Naive B cell (primary cell): ENCODE data around the gene FEM1C. TPM values are rescaled to one million over a fixed set of nuclear protein-coding genes. Genes with fewer than 3 reads are reported as not detected.
A peak's percentile ranks its signal among the peaks of the same experiment; 100 is the strongest.

Experiments
- ATAC-seq, 2 donors: fragments of 150-1000 bp; cut with Tn5 transposase; 2 replicates each; pipeline ENCODE4 v1.10.0; 2021; ENCODE audit warnings: low read depth in 2 of 2, mild to moderate bottlenecking in 2 of 2, moderate library complexity in 2 of 2
- DNase-seq: peaks from one replicate; pipeline ENCODE4 v3.0.0; 2022
- H3K27ac Mint-ChIP-seq, 6 donors: one replicate each; pipeline ENCODE4 v1.8.0; 2020 to 2022; ENCODE audit warnings: mild to moderate bottlenecking in 6 of 6, mixed read lengths in 6 of 6, moderate library complexity in 5 of 6, inconsistent platforms in 2 of 6
- H3K27me3 Mint-ChIP-seq, 3 donors: one replicate each; pipeline ENCODE4 v1.8.0; 2021 to 2022; ENCODE audit warnings: mixed read lengths in 3 of 3, mild to moderate bottlenecking in 1 of 3
- H3K36me3 Mint-ChIP-seq, 2 donors: one replicate each; pipeline ENCODE4 v1.8.0; 2020 to 2022; ENCODE audit warnings: mixed read lengths in 2 of 2, inconsistent platforms in 1 of 2, mild to moderate bottlenecking in 1 of 2
- H3K4me1 Mint-ChIP-seq, 3 donors: one replicate each; pipeline ENCODE4 v1.8.0; 2020 to 2022; ENCODE audit warnings: mixed read lengths in 3 of 3, inconsistent platforms in 1 of 3, mild to moderate bottlenecking in 1 of 3, moderate library complexity in 1 of 3
- H3K4me3 Mint-ChIP-seq, 8 donors: one replicate each; pipeline ENCODE4 v1.8.0; 2020 to 2022; ENCODE audit warnings: mild to moderate bottlenecking in 8 of 8, mixed read lengths in 8 of 8, moderate library complexity in 8 of 8, inconsistent platforms in 2 of 8
- H3K9me3 Mint-ChIP-seq, 7 donors: one replicate each; pipeline ENCODE4 v1.8.0; 2020 to 2022; ENCODE audit warnings: mixed read lengths in 7 of 7, mild to moderate bottlenecking in 5 of 7, inconsistent platforms in 2 of 7, moderate library complexity in 1 of 7
- polyA plus RNA-seq, 6 donors: library from polyadenylated mRNA; unstranded; fragments of 300-500 nt; fragmentation: Illumina TruSeq; gene quantifications; one replicate each; pipeline ENCODE4 v1.2.3, GENCODE V29; 2021; ENCODE audit warnings: low read depth in 6 of 6

The FEM1C gene, protein sequence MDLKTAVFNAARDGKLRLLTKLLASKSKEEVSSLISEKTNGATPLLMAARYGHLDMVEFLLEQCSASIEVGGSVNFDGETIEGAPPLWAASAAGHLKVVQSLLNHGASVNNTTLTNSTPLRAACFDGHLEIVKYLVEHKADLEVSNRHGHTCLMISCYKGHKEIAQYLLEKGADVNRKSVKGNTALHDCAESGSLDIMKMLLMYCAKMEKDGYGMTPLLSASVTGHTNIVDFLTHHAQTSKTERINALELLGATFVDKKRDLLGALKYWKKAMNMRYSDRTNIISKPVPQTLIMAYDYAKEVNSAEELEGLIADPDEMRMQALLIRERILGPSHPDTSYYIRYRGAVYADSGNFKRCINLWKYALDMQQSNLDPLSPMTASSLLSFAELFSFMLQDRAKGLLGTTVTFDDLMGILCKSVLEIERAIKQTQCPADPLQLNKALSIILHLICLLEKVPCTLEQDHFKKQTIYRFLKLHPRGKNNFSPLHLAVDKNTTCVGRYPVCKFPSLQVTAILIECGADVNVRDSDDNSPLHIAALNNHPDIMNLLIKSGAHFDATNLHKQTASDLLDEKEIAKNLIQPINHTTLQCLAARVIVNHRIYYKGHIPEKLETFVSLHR
- polyA plus RNA-seq, result 1 to 10 TPM in 5 of 6 donors, not detected in 1; 1.2 to 2.7 (median 1.6) TPM

DNA sequence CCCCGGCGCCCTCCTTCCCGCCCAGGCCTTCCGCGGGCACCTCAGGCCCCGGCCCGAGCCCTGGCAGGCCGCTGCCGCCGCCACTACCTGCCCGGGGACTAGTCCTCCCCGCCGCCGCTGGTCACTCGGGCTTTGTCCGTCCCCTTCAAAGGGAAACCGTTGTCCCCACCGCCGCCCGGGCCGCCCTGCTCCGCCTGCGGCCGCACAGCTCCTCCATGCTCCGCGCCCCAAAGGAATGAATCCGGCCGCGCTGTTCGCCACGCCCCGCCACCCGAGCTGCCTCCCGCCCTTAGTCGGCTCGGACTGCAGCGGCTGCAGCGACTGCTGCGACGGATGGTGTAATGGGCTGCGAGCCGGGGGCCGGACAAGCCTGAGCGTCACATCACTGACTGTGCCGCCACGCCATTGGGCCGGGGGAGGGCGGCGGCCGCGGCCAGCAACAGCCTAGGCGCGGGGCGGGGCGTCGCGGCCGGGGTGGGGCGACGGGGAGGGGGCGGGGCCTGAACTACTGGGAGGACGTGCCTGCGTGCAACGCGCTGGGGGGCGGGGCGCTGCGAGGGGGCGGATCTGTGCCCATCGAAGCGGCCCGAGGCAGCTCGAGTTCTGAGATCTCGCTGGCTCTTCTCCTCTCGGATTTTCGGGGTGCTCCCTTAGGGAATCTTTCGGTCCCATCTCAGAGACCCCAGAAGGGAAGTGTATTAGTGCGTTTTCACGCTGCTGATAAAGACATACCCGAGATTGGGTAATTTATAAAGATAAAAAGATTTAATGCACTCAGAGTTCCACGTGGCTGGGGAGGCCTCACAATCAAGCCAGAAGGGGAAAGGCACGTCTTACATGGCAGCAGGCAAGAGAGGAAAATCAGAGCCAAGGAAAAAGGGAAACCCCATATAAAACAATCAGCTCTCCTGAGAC lies at the start of gene FEM1C:
Gene FEM1C, minus strand, starts transcription at position 340 of the 915 bp plus-strand sequence. CDS start 1,282 bp downstream, outside the sequence.
- Mint-ChIP-seq H3K9me3 (peaks cover 0 to 14% (median 8%) of the 10 kb centered on the region in 7 donors), H3K27me3 (no peaks in the 10 kb centered on the region), H3K36me3 (peaks cover 5 to 10% of the 10 kb centered on the region in 2 donors), H3K4me3 (peak within 1 kb of the TSS; percentile 97 to 99 (median 98)), H3K27ac (peak within 1 kb of the TSS; percentile 97 to 99 (median 98)), H3K4me1 (peaks cover 33 to 45% (median 42%) of the 10 kb centered on the region in 3 donors)
- DNase-seq, result peak; percentile 91
- peak; percentile 87 to 91 for ATAC-seq

DNA sequence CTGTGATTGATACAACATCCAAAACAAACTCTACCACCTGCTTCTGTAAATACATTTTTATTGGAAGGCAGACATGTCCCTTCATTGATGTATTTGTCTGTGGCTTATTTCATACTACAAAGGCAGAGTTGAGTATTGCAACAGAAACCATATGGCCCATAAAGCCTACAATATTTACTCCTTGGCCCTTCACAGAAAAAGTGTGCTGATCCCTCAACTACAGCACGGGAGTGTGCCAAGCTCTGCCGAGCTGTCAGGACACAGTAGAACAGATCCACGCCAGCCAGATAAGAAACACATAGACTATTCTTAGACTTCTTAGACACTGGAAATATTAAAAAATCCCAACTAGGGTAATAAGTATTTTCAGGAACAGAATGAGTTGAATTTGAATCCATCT lies 44.5 kb upstream of the FEM1C start:
- Mint-ChIP-seq H3K4me3 (no peak overlapping the region), H3K27ac (peak overlapping the region in 1 of 6 donors; percentile 26), H3K4me1 (no peaks in the 10 kb centered on the region), H3K9me3 (no peaks in the 10 kb centered on the region), H3K36me3 (peaks cover 0 to 16% of the 10 kb centered on the region in 2 donors), H3K27me3 (no peaks in the 10 kb centered on the region)
- no peak for DNase-seq
- no peak for ATAC-seq

DNA sequence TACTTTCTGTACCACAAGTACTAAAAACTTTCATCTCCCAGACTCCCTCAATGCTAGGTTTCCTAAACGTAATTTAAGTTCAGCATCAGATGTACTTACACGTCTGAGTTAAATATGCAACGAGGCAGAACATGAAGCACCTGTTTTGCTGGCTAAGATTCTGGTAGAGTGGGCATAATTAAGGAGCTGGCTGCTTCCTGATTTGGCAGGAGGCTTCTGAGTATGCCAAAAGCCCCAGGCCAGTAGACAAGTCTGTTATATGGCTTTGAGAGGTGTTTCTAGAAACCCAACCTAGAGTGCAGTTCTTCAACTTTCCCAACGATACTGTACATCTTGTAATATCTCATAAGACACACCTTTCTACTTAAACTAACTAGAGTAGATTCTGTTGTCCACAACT lies 44.1 kb upstream of the FEM1C start:
- no peak for ATAC-seq
- Mint-ChIP-seq H3K27me3 (no peaks in the 10 kb centered on the region), H3K4me3 (no peak overlapping the region), H3K4me1 (no peaks in the 10 kb centered on the region), H3K36me3 (peaks cover 0 to 15% of the 10 kb centered on the region in 2 donors), H3K9me3 (no peaks in the 10 kb centered on the region), H3K27ac (no peak overlapping the region)
- DNase-seq, result no peak

DNA sequence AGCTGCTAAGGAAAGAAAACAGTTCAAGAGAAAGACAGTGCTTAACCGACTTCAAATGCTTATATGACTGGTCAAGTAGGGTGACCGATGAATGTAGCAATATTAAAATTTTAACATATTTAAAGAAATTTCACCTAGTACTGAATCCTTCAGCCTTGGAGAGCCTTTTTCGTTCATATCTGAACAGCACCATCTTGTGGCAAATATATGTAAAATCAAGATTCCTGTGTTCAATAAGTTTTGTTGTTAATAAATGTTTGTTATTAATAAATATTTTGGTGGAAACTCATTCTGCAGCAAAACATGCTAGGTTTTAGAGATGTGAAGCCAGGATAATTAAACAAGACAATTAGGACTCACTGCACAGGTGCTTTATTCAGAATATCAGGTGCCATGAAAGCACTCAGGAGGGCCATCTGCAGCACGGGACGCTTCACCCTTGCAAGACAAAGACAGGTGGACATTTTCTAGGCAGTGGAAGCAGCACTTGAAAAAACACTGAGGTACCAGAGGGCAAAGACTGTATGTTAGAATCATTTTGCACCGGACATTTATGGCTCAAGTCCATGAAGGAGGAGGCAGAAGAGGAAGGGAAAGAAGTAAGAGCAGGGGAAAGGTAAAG lies 42.1 kb upstream of the FEM1C start:
- DNase-seq (peak; percentile 22), ATAC-seq (no peak)

DNA sequence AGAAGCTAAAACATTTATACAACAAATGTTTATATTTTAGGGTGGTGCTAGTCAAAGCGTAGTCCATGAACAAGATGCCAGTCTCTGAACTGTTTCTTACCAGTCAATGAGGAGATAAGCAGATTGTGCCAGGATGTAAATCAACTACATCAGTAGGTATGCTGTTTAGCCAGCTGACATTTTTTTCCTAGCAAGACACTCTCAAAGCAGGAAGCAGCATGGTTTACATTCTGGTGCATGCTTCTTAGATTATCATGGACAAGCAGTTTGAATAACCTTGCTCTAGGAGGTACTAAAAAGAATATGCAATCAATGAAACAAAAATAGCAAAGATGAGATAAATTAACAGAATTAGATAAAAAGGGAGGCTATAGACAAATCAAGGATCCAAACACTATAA lies 40.7 kb upstream of the FEM1C start:
- no peak for ATAC-seq
- peaks cover 0 to 7% (median under 1%) of the 10 kb centered on the region in 3 donors for H3K4me1 Mint-ChIP-seq
- peaks cover 8 to 10% of the 10 kb centered on the region in 2 donors for H3K36me3 Mint-ChIP-seq
- H3K9me3 Mint-ChIP-seq, result peaks cover 0 to 2% (median 0%) of the 10 kb centered on the region in 7 donors
- H3K4me3 Mint-ChIP-seq, result no peak overlapping the region
- H3K27ac Mint-ChIP-seq, result no peak overlapping the region
- H3K27me3 Mint-ChIP-seq, result no peaks in the 10 kb centered on the region
- DNase-seq, result no peak

More for the DNA sequence above, 42.1 kb upstream of the FEM1C start:
- Mint-ChIP-seq H3K36me3 (peaks cover 0 to 7% of the 10 kb centered on the region in 2 donors), H3K27ac (no peak overlapping the region), H3K9me3 (no peaks in the 10 kb centered on the region), H3K4me1 (no peaks in the 10 kb centered on the region), H3K4me3 (no peak overlapping the region), H3K27me3 (no peaks in the 10 kb centered on the region)

DNA sequence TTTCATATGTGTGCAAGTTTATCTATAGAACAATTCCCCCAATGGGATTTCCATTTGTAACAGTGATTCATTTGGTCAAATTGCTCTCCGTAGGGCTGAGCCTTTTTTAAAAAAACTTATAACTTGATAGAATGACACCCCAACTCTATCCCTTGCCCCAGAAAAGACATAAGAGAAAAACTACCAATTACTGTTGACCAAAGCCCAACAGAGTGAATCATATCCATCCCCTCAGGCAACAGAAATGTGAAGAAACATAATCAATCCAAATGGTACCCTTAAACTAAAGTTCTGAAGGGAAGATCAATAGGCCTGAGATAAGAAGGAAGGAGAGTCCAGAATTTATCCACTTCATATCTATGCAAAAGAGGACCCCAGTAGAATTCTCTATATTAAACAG lies 39.9 kb upstream of the FEM1C start:
- Mint-ChIP-seq H3K36me3 (peaks cover 8 to 10% of the 10 kb centered on the region in 2 donors), H3K27me3 (no peaks in the 10 kb centered on the region), H3K9me3 (peaks cover 0 to 2% (median 0%) of the 10 kb centered on the region in 7 donors), H3K27ac (no peak overlapping the region), H3K4me1 (peaks cover 5 to 11% (median 8%) of the 10 kb centered on the region in 3 donors), H3K4me3 (no peak overlapping the region)
- ATAC-seq, result no peak
- no peak for DNase-seq

DNA sequence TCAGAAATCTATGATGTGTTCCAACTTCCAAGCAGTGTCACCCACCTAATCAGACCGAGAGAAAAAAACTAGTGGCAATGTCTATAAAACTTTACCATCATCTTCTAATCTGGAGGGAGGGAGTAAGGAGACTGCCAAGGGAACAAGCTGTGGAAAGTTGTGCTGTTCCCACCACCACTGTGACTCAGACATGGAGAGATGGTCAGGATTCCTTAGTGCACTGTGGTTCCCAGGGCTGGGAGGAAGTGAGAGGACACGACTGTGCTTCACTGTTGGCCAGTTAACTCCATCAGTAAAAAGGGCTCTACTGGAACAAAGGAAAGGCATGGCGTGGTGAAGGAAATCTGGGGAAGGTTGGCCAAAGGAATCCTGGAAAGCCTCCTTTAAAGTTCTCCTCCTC lies 38.9 kb upstream of the FEM1C start:
- DNase-seq (no peak), ATAC-seq (no peak)
- Mint-ChIP-seq H3K4me1 (peaks cover 9 to 18% (median 15%) of the 10 kb centered on the region in 3 donors), H3K27me3 (no peaks in the 10 kb centered on the region), H3K4me3 (no peak overlapping the region), H3K9me3 (peaks cover 0 to 2% (median 0%) of the 10 kb centered on the region in 7 donors), H3K36me3 (peaks cover 8 to 10% of the 10 kb centered on the region in 2 donors), H3K27ac (no peak overlapping the region)

DNA sequence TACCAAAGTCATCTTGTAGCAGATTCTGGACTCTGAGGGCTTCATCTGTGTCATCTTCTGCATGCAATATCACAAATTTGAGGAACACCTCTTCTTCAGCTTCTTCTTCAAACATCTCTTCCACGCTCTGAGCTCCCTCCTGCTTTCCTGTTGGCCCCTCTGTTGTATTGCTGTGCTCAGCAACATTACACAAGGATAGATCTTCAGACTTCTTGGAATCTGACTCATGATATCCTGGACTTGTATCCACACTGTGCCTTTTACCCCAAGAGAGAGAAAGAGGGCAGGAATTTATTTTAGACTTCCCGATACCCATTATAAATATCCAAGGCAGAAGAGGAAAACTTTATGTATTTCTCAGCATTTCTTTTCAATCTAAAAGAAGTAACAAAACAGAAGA lies 36.4 kb upstream of the FEM1C start:
- H3K27ac Mint-ChIP-seq, result no peak overlapping the region
- peaks cover 10 to 19% (median 15%) of the 10 kb centered on the region in 3 donors for H3K4me1 Mint-ChIP-seq

DNA sequence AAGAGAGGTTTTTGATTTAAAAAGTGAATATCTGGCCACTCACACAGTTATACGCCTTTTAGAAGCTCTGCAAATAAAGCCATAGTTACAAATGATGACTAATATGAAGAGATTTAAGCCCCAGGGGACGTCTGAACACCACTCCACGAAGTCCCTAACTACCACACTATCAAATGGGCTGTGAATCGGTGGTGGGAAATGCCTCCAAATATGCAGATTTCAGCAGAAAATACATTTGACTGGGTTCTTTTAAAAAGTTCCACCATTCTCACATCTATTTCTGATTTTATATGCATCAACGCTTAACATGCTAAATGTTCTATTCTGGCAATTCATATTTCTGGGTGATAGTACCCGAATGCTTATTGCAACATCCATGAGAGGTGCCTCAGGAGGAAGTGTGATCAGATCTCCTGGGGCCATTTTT lies 35.2 kb upstream of the FEM1C start:
- Mint-ChIP-seq H3K27me3 (no peaks in the 10 kb centered on the region), H3K36me3 (peaks cover 8 to 10% of the 10 kb centered on the region in 2 donors), H3K9me3 (peaks cover 0 to 5% (median 0%) of the 10 kb centered on the region in 7 donors), H3K27ac (no peak overlapping the region), H3K4me1 (peaks cover 10 to 26% (median 15%) of the 10 kb centered on the region in 3 donors), H3K4me3 (peak overlapping the region in 1 of 8 donors; percentile 8)
- ATAC-seq, result peak in 1 of 2 donors; percentile 35
- no peak for DNase-seq

More for the DNA sequence above, 36.4 kb upstream of the FEM1C start:
- peaks cover 0 to 5% (median 0%) of the 10 kb centered on the region in 7 donors for H3K9me3 Mint-ChIP-seq
- no peak overlapping the region for H3K4me3 Mint-ChIP-seq
- DNase-seq (no peak), ATAC-seq (no peak)
- H3K27me3 Mint-ChIP-seq, result no peaks in the 10 kb centered on the region
- peaks cover 8 to 10% of the 10 kb centered on the region in 2 donors for H3K36me3 Mint-ChIP-seq

DNA sequence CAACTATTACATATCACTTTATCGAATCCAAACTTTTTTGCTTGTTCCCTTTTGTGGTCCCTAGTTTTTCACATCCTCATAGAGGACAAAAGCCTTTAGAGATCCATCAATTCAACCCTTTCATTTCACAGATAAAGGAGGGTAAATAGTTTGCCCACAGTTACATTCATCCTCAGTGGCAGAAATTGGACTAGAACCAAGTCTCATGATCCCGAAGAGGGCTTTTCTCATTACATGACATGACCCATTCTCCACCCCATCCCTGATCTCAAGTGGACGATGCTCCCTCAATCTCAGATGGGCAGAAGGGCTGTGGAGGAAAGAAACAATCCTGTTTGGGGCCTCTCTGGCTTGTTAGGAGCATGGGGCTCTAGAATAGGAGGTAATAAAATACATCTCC lies 34.6 kb upstream of the FEM1C start:
- no peak overlapping the region for H3K4me3 Mint-ChIP-seq
- H3K27ac Mint-ChIP-seq, result no peak overlapping the region
- ATAC-seq (no peak), DNase-seq (no peak)
- H3K27me3 Mint-ChIP-seq, result no peaks in the 10 kb centered on the region
- peaks cover 0 to 5% (median 0%) of the 10 kb centered on the region in 7 donors for H3K9me3 Mint-ChIP-seq
- H3K36me3 Mint-ChIP-seq, result peaks cover 7 to 8% of the 10 kb centered on the region in 2 donors
- peaks cover 15 to 31% (median 15%) of the 10 kb centered on the region in 3 donors for H3K4me1 Mint-ChIP-seq

DNA sequence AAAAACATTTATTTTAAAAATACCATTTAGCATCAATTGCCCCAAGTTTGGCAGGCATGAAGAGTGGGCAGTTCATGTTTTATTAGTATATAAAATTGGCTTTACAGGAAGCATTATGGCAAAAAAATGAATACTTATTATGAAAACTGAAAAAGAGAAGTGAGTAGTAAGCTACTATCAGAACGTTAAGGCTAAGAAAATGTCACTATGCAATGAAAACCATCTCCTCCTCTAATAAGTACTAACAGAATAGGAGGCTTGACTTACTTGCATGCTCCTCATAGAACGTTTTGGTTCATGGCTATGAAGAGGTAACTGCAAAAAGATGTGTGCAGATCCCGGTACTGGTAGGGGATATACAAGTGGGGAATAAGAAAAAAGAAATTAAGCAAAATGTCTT lies 34.1 kb upstream of the FEM1C start:
- peak; percentile 5 for DNase-seq
- peak overlapping the region in 1 of 6 donors; percentile 6 for H3K27ac Mint-ChIP-seq
- peaks cover 15 to 31% (median 17%) of the 10 kb centered on the region in 3 donors for H3K4me1 Mint-ChIP-seq
- H3K36me3 Mint-ChIP-seq, result peaks cover 5 to 8% of the 10 kb centered on the region in 2 donors
- H3K9me3 Mint-ChIP-seq, result peaks cover 0 to 5% (median 0%) of the 10 kb centered on the region in 7 donors
- ATAC-seq, result peak; percentile 39 to 56
- H3K27me3 Mint-ChIP-seq, result no peaks in the 10 kb centered on the region
- no peak overlapping the region for H3K4me3 Mint-ChIP-seq

DNA sequence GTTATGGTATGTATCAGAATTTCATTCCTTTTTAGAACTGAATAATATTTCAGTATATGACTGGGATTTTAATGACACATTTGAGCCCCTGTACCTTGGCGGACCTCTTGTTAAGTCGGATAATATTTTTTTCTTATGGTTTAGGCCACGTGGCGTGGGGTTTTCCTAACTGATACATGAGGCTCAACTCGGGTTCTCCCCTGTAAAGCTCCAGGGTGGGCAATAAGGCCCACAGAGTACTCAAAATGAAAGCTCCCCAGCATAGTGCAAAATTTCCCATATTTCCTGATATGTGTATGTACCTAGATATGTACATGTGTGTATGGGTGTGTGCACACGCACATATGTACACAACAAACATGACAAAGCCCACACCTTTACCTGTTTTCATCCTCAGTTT lies 33.2 kb upstream of the FEM1C start:
- Mint-ChIP-seq H3K27me3 (no peaks in the 10 kb centered on the region), H3K27ac (no peak overlapping the region), H3K4me3 (peak overlapping the region in 1 of 8 donors; percentile 15), H3K9me3 (peaks cover 0 to 5% (median 0%) of the 10 kb centered on the region in 7 donors), H3K36me3 (peaks cover 5 to 8% of the 10 kb centered on the region in 2 donors), H3K4me1 (peaks cover 15 to 31% (median 17%) of the 10 kb centered on the region in 3 donors)
- ATAC-seq (no peak), DNase-seq (no peak)
